ENCODE results near the gene RHBDF2.

GRCh38 chr17:76528528-76529223 is 27.5 kb upstream of the RHBDF2 start:
- TF ChIP-seq POLR2A (IDR thresholded peaks at IDR 0.05; ENCODE audit: low read length): no peak
- TF ChIP-seq GATA1 (IDR thresholded peaks at IDR 0.05; ENCODE audit: low read depth, low read length): no peak

All from erythroblast (primary cell).